Astrocyte (in vitro differentiated cells and primary cell): ENCODE measurements around the gene CMTM7. TPM values are rescaled to one million over a fixed set of nuclear protein-coding genes. Genes with fewer than 3 reads are reported as not detected.
A peak's percentile ranks its signal among the peaks of the same experiment; 100 is the strongest.

ENCODE experiments used
- DNase-seq: peaks from one replicate; pipeline ENCODE4 v3.0.0-alpha.2; 2010; ENCODE audit warnings: low read depth
- FAIRE-seq: peaks from 2 replicates; lab custom pipeline; 2011; peaks lifted over from hg19 to GRCh38; lab: Jason Lieb, UNC
- H2AFZ ChIP-seq: 2 replicates; pipeline ENCODE4 v1.6.0; 2012; ENCODE audit warnings: low read depth, low read length, inconsistent platforms
- H3K27ac ChIP-seq: 2 replicates; pipeline ENCODE4 v1.5.1; 2011; ENCODE audit warnings: low read depth, low read length, inconsistent platforms
- H3K27me3 ChIP-seq: 2 replicates; pipeline ENCODE4 v1.6.0; 2011; ENCODE audit warnings: low read length, inconsistent platforms; ENCODE audit not compliant: insufficient read depth
- H3K36me3 ChIP-seq: 2 replicates; pipeline ENCODE4 v1.5.1; 2011; ENCODE audit warnings: low read length, inconsistent platforms; ENCODE audit not compliant: insufficient read depth
- H3K4me1 ChIP-seq: 2 replicates; pipeline ENCODE4 v1.5.1; 2011; ENCODE audit warnings: low read length, inconsistent platforms; ENCODE audit not compliant: insufficient read depth
- H3K4me2 ChIP-seq: 2 replicates; pipeline ENCODE4 v1.6.0; 2012; ENCODE audit warnings: low read length, inconsistent platforms
- H3K4me3 ChIP-seq: 2 replicates; pipeline ENCODE4 v1.5.1; 2011; ENCODE audit warnings: low read depth, mild to moderate bottlenecking, low read length, inconsistent platforms; ENCODE audit not compliant: insufficient read depth
- H3K79me2 ChIP-seq: 2 replicates; pipeline ENCODE4 v1.6.0; 2012; ENCODE audit warnings: mild to moderate bottlenecking, low read length, inconsistent platforms; ENCODE audit not compliant: insufficient read depth
- H3K9ac ChIP-seq: 2 replicates; pipeline ENCODE4 v1.6.0; 2012; ENCODE audit warnings: mild to moderate bottlenecking, low read length, inconsistent platforms
- H3K9me3 ChIP-seq: 2 replicates; pipeline ENCODE4 v1.5.1; 2012; ENCODE audit warnings: low read depth, mild to moderate bottlenecking, low read length, inconsistent platforms; ENCODE audit not compliant: insufficient read depth
- H4K20me1 ChIP-seq: 2 replicates; pipeline ENCODE4 v1.6.0; 2012; ENCODE audit warnings: low read length, inconsistent platforms; ENCODE audit not compliant: insufficient read depth
- H3K27ac Mint-ChIP-seq: one replicate; pipeline ENCODE4 v1.8.0; 2021; ENCODE audit warnings: mild to moderate bottlenecking, mixed read lengths; ENCODE audit not compliant: unreplicated experiment
- H3K27me3 Mint-ChIP-seq: one replicate; pipeline ENCODE4 v1.8.0; 2021; ENCODE audit warnings: low read depth, mixed read lengths; ENCODE audit not compliant: unreplicated experiment
- H3K36me3 Mint-ChIP-seq: one replicate; pipeline ENCODE4 v1.8.0; 2021; ENCODE audit warnings: low read depth, mixed read lengths; ENCODE audit not compliant: unreplicated experiment
- H3K4me1 Mint-ChIP-seq: one replicate; pipeline ENCODE4 v1.8.0; 2021; ENCODE audit warnings: low read depth, mixed read lengths; ENCODE audit not compliant: unreplicated experiment
- H3K4me3 Mint-ChIP-seq: one replicate; pipeline ENCODE4 v1.8.0; 2021; ENCODE audit warnings: mild to moderate bottlenecking, moderate library complexity, mixed read lengths; ENCODE audit not compliant: unreplicated experiment
- H3K9me3 Mint-ChIP-seq: one replicate; pipeline ENCODE4 v1.8.0; 2021; ENCODE audit warnings: mild to moderate bottlenecking, mixed read lengths; ENCODE audit not compliant: unreplicated experiment
- EZH2 ChIP-seq: IDR thresholded peaks from 2 replicates; pipeline ENCODE4 v1.6.1; 2012; ENCODE audit warnings: mild to moderate bottlenecking, low read length, inconsistent platforms; ENCODE audit not compliant: insufficient read depth
- total RNA-seq: library from RNA; stranded (reverse); gene quantifications from 2 replicates; pipeline ENCODE4 v1.2.1, GENCODE V29; 2021
- TF ChIP-seq, protein P1 (sequence below): IDR thresholded peaks from 2 replicates; pipeline ENCODE4 v1.5.1; 2011; ENCODE audit warnings: low read depth, mild to moderate bottlenecking, inconsistent platforms, low read length, moderate library complexity; ENCODE audit not compliant: insufficient read depth

Gene CMTM7
- total RNA-seq, 1 donor from 2014 or later = 23.9 TPM

DNA sequence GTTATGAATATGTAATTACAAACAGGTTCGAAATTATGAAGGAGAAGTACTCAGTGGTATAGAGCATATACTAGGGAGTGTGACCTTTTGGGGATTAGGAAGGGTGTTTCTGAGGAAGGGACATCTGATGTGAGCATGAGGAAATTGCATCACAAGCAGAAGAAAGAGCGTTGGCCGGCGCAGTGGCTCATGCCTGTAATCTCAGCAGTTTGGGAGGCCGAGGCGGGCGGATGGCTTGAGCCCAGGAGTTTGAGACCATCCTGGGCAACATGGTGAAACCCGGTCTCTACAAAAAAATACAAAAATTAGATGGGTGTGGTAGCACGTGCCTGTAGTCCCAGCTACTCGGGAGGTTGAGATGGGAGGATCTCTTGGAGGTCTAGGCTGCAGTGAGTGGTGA lies 6.9 kb downstream of the CMTM7 start:
- Mint-ChIP-seq H3K27ac (no peak overlapping the region), H3K36me3 (no peaks in the 10 kb centered on the region), H3K4me3 (no peak overlapping the region), H3K27me3 (no peaks in the 10 kb centered on the region), H3K4me1 (peaks cover 8% of the 10 kb centered on the region), H3K9me3 (no peaks in the 10 kb centered on the region)
- no peak overlapping the region for H3K9ac ChIP-seq
- no peaks in the 10 kb centered on the region for H3K9me3 ChIP-seq
- TF ChIP-seq, protein P1, sequence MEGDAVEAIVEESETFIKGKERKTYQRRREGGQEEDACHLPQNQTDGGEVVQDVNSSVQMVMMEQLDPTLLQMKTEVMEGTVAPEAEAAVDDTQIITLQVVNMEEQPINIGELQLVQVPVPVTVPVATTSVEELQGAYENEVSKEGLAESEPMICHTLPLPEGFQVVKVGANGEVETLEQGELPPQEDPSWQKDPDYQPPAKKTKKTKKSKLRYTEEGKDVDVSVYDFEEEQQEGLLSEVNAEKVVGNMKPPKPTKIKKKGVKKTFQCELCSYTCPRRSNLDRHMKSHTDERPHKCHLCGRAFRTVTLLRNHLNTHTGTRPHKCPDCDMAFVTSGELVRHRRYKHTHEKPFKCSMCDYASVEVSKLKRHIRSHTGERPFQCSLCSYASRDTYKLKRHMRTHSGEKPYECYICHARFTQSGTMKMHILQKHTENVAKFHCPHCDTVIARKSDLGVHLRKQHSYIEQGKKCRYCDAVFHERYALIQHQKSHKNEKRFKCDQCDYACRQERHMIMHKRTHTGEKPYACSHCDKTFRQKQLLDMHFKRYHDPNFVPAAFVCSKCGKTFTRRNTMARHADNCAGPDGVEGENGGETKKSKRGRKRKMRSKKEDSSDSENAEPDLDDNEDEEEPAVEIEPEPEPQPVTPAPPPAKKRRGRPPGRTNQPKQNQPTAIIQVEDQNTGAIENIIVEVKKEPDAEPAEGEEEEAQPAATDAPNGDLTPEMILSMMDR = no peak
- TF ChIP-seq EZH2 = no peak
- no peak overlapping the region for H2AFZ ChIP-seq
- FAIRE-seq = no peak
- H4K20me1 ChIP-seq = peaks cover 17% of the 10 kb centered on the region
- H3K36me3 ChIP-seq = no peaks in the 10 kb centered on the region
- peaks cover 9% of the 10 kb centered on the region for H3K4me1 ChIP-seq
- H3K4me3 ChIP-seq = no peak overlapping the region
- no peak overlapping the region for H3K4me2 ChIP-seq
- no peak overlapping the region for H3K27ac ChIP-seq
- H3K79me2 ChIP-seq = peaks cover 58% of the 10 kb centered on the region
- DNase-seq = no peak
- H3K27me3 ChIP-seq = no peaks in the 10 kb centered on the region

DNA sequence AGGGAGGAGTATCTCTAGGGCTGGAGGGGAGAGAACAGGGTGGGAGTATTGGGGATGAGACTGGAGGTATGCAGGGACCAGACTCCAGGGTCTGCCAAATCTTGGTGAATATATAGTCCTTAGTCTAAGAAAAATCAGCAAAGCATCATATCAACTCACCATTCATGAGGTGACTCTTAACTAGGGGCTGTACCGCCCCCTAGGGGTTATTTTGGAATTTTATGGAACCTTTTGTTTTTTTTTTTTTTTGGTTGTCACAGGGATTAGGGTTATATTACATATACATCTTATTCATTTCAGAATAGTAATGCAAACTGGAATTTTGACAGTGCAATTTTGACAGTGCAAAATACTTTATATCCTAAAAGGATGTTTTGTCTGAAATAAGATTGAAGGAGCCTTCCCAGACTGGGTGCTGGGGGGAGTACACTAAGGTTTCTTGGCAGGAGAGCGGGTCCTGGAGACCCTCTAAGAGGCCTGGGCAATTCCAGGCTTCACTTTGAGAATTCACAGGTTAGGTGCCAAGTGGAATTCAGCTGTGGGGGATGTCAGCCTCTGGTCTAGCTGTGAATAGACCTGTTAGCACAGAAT lies 7.5 kb downstream of the CMTM7 start:
- no peak for DNase-seq
- no peak overlapping the region for H3K4me2 ChIP-seq
- no peaks in the 10 kb centered on the region for H3K36me3 Mint-ChIP-seq
- no peaks in the 10 kb centered on the region for H3K27me3 ChIP-seq
- no peaks in the 10 kb centered on the region for H3K36me3 ChIP-seq
- H3K4me3 ChIP-seq = no peak overlapping the region
- H2AFZ ChIP-seq = no peak overlapping the region
- H3K9ac ChIP-seq = no peak overlapping the region
- H3K27ac Mint-ChIP-seq = no peak overlapping the region
- H3K79me2 ChIP-seq = peaks cover 55% of the 10 kb centered on the region
- H3K27ac ChIP-seq = no peak overlapping the region
- H3K9me3 Mint-ChIP-seq = no peaks in the 10 kb centered on the region
- no peak overlapping the region for H3K4me3 Mint-ChIP-seq
- no peaks in the 10 kb centered on the region for H3K9me3 ChIP-seq
- H3K27me3 Mint-ChIP-seq = no peaks in the 10 kb centered on the region
- H4K20me1 ChIP-seq = peaks cover 11% of the 10 kb centered on the region
- no peak for FAIRE-seq
- TF ChIP-seq, protein P1 = peak; percentile 61
- TF ChIP-seq EZH2 = no peak
- H3K4me1 ChIP-seq = peaks cover 9% of the 10 kb centered on the region
- H3K4me1 Mint-ChIP-seq = peaks cover 8% of the 10 kb centered on the region

DNA sequence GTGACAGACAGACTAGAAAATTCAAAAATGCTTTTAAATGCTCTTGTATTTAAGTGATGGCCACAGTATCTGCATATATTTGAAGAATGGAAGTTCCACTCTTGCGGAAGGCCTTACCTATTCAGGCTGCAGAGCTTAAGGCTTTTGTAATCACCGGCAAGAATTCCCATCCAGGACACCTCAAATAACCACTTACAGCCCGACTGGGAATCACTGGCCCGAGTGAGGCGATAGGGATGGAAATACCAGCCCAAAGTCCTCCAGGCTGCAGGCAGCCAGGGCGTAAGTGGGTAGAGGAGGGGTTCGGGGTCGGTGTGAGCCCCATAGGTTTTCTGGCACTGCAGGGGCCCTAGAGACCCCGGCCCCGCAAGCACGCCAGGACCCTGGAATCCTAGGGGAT lies 9.5 kb downstream of the CMTM7 start:
- Histone ChIP-seq H3K4me1 (peaks cover 9% of the 10 kb centered on the region), H3K9ac (peak overlapping the region; percentile 74), H3K4me2 (peak overlapping the region; percentile 90), H3K79me2 (peaks cover 46% of the 10 kb centered on the region), H3K4me3 (peak overlapping the region; percentile 50), H3K27ac (peak overlapping the region; percentile 69), H3K36me3 (no peaks in the 10 kb centered on the region), H2AFZ (peak overlapping the region; percentile 77), H4K20me1 (peaks cover 4% of the 10 kb centered on the region), H3K9me3 (no peaks in the 10 kb centered on the region), H3K27me3 (no peaks in the 10 kb centered on the region)
- Mint-ChIP-seq H3K9me3 (no peaks in the 10 kb centered on the region), H3K27ac (peak overlapping the region; percentile 75), H3K4me1 (peaks cover 8% of the 10 kb centered on the region), H3K27me3 (no peaks in the 10 kb centered on the region), H3K4me3 (no peak overlapping the region), H3K36me3 (no peaks in the 10 kb centered on the region)
- DNase-seq (no peak), FAIRE-seq (no peak)
- TF ChIP-seq, protein P1 = no peak
- no peak for TF ChIP-seq EZH2
